GM19324 (cell line): ENCODE data around the gene HOXB3.

Experiments
- ATAC-seq: cut with Tn5 transposase; IDR thresholded peaks from one replicate; pipeline ENCODE4 v1.9.1; 2021; ENCODE audit warnings: mild to moderate bottlenecking, moderate library complexity; ENCODE audit not compliant: unreplicated experiment, low FRiP score

The HOXB3 gene

DNA sequence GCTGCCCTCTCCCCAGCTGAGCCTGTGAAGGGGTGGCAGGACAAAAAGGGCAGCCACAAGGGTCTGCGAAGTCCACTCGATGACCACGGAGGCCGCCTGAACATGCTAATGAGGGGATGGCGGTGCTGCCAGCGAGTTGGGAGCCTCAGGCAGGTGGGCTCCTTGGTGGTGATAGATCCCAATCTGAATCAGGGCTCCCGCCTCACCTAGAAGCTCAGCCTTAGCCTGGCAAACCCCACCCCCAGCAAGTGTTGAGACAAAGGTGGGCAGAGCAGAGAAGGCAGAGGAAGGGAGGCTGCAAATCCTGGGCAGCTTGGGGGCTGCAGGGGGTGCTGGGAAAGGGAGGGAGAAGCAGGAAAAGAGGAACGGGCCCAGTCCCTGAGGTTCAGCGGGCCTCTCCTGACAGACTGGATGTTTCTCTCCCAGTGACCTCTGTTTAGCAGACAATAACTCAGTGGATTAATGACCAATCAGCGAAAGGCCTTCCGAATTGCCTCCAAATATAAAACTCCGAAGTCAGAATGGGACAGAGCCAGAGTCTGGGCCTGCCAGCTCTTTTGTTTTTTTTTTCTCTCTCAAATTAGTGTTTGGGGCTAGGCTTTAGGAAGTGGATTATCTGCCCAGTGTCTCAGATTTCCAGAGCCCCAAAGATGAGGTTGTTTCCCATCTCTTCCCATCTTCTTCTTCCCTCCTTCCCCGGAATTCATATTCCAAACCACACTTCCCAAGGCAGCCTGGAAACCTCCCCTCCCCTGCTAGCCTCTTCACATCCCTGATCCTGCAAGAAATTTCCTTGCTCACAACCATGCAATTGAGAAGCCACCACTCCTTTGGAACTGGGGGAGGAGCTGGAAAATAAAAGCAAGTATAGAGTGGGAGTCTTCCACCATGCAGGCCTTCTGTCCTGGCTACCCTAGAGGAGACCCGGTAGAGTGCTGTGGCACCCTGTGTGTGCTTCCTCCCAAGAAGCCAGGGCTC is 29.9 kb downstream of the HOXB3 start:
- ATAC-seq: no peak

DNA sequence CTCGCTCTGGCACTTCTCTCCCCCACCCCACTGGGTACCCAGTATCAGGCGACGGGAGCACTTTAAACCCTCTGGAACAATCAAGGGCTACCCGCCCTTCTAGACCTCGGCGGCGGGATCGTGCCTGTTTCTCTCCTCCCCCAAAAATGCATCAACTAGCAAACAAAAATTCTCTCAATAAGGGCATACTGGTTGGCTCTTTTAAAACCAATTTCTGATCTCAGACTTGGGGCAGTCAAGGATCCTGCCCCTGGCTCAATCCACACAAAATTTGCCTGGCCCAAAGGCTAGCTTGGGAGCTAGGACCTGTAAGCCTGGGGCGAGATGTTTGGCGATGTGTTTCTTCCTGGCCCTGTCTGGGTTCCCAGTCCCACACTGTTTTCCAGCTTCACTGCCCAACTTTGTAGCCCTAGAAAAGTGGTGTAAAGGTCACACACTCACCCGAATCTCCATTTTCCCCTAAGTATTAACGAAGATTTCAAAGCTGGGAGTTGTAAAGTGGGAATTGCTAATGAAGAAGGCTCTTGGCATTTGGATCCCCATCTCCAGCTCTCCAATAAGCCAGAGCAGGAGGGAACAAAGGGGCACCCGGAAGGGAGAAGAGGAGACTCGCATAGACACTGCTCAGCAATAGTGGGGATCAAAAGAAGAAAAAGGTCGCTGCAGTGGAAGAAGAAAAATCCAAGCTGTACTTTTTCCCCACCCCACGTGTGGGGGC is 30.8 kb downstream of the HOXB3 start:
- ATAC-seq: no peak

DNA sequence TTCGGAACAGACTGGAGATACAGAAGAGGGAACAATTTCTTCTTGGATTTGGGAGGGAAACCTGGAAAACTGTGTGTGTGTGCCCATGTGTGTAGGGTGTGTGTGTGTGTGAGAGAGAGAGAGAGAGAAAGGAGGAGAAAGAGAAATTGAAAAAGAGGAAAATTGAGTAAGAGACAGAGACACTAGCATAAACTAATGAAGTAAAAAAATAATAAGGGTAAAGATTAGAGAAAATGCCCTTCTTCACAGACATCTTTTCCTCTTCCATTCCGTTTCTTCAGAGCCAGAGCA is 31.3 kb downstream of the HOXB3 start:
- ATAC-seq: no peak

DNA sequence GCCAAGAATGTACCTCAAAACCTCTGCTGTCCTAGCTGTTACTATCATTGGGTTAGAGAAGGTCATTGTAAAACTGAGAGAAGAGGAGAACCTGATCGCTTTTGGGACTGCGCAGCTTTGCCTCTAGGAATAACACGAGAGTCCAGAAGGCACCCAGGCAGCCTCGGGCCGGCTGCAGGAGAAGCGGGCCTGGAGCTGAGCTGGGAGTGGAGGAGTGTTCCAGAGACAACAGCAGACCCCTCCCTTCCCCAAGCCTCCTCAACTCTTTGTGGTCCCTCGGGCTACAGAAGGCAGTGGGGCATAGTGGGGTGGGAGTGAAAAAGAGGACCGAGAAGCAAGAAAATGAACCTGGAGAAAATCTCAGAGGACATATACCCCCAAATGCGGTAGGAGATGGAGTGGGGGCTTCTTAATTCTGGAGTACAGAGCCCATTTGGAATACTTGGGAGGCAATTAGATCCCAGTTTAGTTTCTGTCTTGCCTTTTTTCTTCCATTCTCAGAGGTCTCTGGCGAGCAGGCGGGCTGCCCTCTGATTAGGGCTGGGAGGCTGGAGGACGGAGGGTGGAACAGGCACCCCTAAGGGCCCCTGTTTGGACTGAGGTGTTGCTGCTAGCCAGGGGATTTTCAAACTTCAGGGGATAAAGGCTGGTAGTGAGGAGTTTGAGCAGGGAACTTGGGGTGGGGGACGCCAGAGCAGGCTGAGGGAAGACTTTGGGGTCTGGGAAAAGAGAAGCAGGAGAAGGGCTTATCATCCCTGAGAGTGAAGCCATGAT is 31.8 kb downstream of the HOXB3 start:
- no peak for ATAC-seq

DNA sequence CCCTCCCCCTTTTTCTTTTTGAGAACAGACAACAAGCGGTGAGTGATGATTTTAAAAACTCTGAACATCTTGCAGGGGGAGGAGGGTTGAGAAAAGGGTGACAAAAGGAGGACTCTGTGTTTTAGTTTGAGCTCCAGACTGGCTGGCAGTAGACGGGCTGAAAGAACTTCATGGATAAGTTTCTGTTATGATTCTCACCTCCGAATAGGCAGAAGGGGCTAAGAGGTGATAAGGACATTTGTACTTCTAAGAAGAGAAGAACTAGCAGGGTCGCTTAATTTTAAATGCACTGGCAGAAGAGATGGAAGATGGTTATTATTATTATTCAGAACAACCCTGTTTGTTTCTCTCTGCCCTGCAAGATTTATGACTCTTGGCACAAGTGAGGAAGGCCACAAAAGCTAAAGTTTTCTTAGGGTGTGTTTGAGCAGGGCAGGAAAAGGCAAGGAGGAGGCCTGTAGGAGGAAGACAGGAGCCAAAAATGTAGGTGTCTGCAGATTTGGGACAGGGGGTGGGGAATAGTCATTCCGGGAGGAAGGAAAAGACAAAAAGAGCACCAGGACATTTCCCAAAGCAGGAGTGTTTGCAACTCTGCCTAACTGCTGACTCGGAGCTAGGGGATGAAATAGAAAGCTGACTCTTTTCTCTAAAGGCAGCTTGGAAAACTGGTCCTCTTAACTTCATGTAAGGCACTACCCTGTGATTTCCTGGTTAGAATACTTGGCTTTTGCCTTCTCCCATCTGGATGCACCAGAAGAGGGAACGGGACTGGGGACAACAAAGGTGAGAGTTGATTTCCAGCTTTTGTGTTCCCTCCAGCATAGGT is 33.3 kb downstream of the HOXB3 start:
- no peak for ATAC-seq

DNA sequence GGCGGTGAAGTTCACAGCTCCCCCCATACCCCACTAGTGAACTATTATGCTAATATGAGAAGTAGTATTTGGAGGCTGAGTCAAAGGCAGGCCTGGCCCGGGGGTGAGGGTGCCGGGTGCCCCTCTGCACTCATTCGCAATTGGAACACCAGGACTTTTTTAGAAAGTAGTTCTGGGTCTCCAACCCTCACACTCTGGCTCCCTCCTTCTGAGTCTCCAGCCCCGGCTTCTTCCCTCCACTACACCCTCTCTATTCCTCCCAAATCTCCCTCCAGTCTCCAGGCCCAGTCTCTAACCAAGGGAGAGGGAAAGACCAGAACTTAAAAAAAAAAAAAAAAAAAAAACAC is 33.8 kb downstream of the HOXB3 start:
- no peak for ATAC-seq

DNA sequence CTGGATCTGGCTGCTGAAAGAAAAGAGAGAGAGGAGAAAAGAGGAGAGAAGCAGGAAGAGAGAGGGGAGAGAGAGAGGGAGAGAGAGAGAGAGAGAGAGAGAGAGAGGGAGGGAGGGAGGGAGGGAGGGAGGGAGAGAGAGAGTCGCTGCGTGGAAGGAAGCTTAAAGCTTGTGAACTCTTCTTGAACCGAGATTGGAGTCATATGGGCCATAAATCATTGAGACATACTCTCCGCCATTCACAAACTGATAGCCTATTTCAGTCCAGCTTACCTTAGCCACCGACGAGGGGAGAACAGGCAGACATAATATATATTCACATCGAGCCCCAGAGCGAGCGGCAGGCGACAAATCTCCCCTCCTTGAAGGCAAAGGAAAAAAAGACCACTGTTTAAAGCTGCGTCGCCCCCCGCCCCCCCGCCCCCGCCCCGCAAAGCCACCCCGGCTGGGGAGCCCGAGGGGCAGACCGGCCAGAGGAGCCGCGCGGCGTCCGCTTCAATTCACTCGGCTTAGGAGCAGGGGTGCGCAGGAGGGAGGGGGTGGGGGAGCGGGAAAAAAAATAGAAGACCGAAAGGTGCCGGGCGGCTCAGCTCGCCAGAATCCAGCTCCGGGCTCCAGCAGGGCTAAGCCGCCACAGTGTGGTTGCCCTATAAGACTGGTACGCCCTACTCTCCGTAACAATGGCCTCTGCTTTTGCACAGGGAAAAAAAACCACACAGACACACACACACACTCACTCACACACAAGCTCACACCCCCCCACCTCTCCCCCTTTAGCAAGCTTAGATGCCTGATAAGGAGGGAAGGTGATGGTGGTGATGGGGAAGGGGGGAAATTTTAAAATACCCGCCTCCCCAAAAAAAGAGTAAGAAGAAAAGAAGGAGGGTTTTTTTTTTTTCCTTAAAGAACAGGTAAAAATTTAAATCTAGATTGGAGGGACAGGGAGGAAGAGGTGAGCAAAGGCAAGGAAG is 34.5 kb downstream of the HOXB3 start:
- ATAC-seq: no peak

DNA sequence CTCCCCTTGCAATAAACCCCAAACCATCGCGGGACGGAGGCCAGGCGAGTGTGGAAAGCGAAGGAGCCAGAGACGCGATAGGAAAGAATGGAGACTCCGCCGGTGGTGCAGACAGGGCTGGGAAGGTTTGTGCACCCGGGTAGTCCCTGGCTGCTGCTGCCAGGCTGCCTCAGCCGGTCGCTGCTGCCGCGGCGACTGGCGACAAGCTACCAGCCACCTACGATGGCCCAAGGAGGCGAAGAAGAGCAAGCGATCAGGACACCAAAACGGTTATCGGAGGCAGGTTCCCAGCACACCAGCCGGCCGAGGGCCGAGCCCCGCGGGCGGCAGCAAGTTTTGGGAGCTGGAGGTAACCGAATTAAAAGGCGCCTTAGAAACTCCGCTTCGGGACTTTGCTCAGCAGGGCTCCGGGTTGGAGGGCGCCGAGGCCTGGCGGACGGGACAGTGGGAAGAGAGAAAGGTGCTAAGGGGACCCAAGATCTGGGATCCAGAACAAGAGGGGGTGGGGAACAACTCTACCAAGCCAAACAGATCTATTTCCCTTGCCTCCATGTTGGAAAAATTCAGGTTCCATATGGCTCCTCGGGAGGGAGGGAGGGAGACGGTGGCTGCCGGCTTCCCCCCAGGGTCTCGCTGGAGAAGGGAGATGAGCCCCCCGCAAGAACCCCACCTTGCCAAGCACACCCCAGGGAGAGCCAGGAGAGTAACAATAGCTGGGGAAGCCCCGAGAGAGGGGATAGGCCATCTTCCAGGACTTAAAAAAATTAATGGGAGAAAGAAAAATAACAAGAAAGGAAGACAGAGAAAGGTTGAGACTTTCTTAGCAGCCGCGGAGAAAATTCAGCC is 35.4 kb downstream of the HOXB3 start:
- no peak for ATAC-seq

DNA sequence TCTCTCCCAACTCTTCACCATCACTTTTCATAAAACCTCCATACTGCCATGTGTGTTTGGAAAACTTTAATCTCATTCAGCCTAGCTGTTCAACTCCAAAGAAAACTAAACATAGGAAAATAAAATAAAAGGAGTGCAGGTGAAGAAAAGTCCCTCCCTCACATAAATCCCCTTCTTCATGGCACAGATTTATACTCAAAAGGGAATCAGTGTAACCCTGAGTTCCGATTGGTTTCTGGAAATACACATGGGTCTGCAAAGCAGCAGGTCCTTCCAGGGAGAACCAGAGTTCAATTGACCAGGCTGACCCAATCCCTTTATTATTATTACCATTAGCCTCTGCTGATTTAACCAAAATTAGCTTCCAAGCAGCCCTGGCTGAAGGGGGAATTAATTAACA is 36.2 kb downstream of the HOXB3 start:
- ATAC-seq: no peak

DNA sequence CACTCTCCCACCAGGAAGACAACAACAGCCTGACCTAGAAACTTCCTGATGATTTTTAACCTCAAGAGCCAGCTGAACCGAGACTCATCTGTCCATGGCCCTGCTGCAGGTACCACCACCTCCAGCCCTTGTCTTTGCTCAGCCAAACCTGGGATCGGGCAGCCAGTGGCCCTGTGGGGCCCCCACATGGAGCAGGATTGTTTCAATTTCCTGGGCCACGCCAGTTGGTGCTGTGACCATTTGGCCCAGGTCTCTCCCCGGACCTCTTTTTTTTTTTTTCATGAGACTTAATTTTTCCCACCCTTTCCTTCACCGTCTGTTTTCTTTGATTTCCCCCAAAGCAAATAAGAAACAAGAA is 36.9 kb downstream of the HOXB3 start:
- ATAC-seq: no peak

DNA sequence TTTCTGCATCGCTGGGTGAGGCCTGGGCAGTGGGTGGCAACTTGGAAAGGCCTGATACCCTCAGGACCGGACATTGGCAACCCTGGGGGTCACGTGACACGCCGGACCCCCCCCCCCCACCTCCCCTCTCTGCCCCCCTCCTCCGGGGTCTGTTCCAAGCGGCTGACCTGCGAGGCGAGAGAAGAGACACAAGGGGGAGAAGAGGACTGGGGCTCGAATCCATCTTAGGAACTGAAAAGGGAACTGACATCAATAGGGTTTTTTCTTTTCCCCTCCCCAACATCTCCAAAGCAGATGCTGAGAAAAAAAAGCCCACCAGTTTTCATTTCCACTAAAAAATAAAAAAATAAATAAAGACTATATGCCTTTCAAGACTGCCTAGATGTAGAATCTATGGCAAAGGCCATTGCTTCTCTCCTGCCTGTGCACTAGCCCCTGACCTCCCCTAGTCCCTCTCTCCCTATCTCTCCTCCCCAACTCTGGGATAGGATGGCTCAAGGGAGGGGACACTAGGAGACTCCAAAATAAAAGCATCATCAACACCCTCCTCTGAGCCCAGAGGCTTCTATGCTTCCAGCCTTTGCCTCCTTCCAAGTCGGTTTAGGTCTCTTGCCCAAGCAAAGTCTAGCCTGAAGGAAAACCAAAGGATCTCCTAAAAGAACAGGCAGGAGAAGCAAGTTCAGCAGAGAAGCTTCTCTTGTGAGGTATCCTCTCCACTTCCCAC is 37.4 kb downstream of the HOXB3 start:
- ATAC-seq: no peak

DNA sequence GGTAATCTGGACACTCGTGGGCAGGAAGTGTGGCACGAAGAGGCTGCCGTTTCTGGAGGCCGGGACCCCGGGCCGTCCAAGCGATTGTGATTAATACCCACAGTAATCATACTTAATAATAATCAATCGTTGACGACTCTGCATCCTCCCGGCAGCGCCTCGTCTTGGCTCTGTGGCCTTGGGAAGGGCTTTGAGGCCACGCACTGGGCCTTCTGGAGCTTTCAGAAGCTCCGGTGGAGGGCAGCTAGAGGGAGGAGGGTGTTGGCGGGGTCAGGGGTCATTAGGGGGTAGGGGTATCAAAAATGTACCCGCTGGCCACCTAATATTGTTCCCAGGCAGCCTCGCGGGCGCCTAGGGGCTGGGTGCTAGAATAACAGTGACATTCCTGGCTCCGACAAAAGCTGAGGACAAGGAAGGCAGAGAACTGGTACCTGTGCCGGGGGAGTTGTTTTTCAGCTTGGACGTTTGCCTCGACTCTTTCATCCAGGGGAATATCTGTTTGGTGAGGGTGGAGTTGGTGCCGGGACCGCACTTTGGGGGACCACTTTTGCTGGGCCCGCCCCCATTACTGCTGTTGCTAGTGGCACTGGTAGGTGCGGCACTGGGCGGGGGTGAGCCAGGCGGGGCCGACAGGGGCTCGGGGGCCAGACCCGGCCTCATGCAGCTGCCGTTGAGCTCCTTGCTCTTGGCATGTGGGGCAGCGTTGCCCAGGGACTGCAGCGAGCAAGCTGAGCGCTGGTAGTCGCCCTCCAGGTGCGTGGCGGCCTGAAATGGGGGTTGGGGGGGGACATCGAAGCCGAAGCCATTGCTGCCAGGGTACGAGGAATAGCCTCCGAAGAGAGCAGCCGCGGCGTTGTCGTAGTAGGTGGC is 38.2 kb downstream of the HOXB3 start:
- ATAC-seq: no peak

DNA sequence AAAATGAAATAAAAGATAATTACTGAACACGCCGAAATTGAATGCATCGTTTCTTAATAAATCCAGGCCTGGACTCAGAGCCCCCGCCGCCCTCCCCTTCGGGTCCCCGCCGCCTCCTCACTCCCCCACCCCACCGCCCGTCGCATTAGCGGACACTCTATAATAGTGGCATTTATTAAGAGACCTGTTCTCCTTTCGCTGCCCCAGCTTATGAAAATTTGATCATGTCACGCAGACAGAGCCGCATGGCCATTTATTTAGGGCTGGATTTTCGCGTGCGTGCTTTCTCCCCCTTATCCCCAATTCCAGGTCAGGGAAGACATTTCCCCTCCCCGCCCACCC is 38.9 kb downstream of the HOXB3 start:
- ATAC-seq: no peak

DNA sequence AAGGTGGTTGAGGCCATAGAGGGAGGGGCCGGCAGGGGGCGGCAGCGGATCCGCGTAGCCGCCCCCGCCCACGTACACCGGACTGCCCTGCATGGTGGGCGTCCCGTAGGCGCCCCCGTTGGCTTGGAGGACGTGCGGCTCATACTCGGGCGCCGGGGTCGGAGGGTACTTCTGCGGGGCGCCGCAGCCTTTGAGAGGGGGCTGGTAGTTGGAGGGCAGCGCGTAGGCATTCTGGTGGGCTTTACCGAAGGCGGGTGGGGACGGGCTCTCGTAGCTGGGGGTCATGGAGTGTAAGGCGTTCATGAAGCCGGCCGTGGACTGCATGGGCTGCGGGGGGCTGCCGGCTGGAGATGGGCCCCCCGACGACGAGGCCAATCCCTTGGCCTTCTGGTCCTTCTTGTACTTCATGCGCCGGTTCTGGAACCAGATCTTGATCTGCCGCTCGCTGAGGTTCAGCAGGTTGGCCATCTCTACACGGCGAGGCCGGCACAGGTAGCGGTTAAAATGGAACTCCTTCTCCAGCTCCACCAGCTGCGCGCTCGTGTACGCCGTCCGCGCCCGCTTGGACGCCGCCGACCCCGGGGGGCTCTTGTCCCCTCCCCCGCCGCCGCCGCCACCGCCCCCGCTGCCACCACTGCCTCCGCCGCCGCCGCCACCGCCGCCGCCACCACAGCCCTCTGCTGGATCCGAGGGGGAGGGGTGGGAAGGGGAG is 39.4 kb downstream of the HOXB3 start:
- ATAC-seq: no peak

DNA sequence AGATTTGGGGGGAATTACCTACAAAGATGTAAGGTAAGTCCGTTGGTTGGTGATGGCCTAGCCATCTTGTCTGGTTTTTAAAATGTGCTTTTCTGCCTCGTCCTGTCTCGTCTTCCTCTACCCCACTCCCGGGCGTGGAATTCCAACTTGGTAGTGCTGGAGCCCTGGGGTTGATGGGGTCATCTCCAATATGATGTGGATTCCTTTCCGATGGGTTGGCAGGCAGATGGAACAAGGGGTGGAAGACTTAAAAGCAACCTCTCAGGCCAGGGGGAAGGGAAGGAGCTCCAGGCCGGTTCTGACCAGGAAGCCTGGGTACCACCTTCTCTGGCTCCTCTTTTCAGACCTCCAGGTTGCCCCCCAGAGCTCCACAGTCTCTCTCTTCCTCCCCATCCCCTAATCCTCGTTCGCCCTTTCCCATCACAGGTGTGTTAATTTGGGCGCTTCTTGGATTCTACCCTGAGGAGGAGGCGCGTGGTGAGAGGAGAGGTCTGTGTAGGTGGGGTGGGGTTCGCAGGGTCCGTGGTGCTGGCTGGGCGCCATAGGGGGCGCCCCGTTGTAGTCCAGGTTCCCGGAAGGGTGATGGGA is 40.0 kb downstream of the HOXB3 start:
- ATAC-seq: no peak

DNA sequence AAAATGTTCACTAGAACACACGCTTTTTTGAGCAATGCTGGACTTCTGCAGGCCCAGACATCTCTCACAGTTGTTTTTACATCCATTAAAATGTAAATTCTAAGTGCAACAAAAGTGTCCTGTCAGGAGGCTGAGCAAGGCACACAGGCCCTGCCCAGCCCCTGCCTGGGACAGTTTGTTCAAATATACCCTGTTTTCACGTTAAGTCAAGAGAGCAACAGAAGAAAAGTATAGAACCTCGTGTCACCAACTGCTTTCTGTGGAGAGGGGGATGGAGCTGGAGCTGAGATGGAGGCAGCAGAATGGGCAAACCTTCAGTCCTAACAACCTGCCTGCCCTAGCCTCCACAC is 40.8 kb downstream of the HOXB3 start:
- ATAC-seq: no peak
